AG04450 (cell line): ENCODE results near the gene MAGEB17. TPM values are rescaled to one million over a fixed set of nuclear protein-coding genes. Genes with fewer than 3 reads are reported as not detected.

Experiments
- CTCF ChIA-PET: fragments of 300-600, 350-600 bp; formaldehyde crosslinking; extraction: SDS; loops from one replicate; lab custom pipeline; 2022; ENCODE audit warnings: antibody characterized with exemption, inconsistent platforms; lab: Charles Lee
- POLR2A ChIA-PET: fragments of 350-600 bp; formaldehyde crosslinking; extraction: SDS; loops from one replicate; lab custom pipeline; 2021; ENCODE audit warnings: antibody characterized with exemption, inconsistent platforms; lab: Yijun Ruan, JAX
- DNase-seq: peaks from one replicate; pipeline ENCODE4 v3.0.0-alpha.2; 2011; ENCODE audit warnings: low read depth, low spot score
- H3K27ac ChIP-seq: one replicate; pipeline ENCODE4 v1.5.1; 2012; ENCODE audit warnings: low read depth, low read length, control low read depth
- H3K27me3 ChIP-seq: one replicate; pipeline ENCODE4 v1.6.0; 2012; ENCODE audit warnings: low read length; ENCODE audit not compliant: control insufficient read depth, insufficient read depth
- H3K4me3 ChIP-seq: 2 replicates; pipeline ENCODE4 v1.5.1; 2011; ENCODE audit warnings: mild to moderate bottlenecking, low read depth, low read length, control low read depth
- H3K9me3 ChIP-seq: 2 replicates; pipeline ENCODE4 v1.5.1; 2012; ENCODE audit warnings: low read length; ENCODE audit not compliant: control insufficient read depth, insufficient read depth
- CTCF ChIP-seq: IDR thresholded peaks from 2 replicates; pipeline ENCODE4 v1.5.1; 2011; ENCODE audit warnings: low read depth, low read length, control low read depth, inconsistent platforms
- polyA plus RNA-seq: library from polyadenylated mRNA; depleted of rRNA; stranded (reverse); fragments of >200 nt; gene quantifications from 2 replicates; pipeline ENCODE4 v1.2.3, GENCODE V29; 2011

Gene MAGEB17
- polyA plus RNA-seq, 1 experiment: 0.05 TPM

GRCh38 chrX:16188687-16189086 is 21.4 kb downstream of the MAGEB17 start:
- POLR2A ChIA-PET: no interaction called here
- CTCF ChIA-PET: no interaction called here
- no peak for TF ChIP-seq CTCF
- H3K4me3 ChIP-seq: no peak overlapping the region
- H3K27me3 ChIP-seq: no peaks in the 10 kb centered on the region
- no peaks in the 10 kb centered on the region; the same call in 1 of the 2 replicates for H3K9me3 ChIP-seq
- no peak for DNase-seq
- H3K27ac ChIP-seq: no peak overlapping the region

GRCh38 chrX:16191605-16192004 is 24.3 kb downstream of the MAGEB17 start:
- TF ChIP-seq CTCF: no peak
- Histone ChIP-seq H3K27ac (no peak overlapping the region), H3K27me3 (no peaks in the 10 kb centered on the region), H3K9me3 (no peaks in the 10 kb centered on the region), H3K4me3 (no peak overlapping the region)
- ChIA-PET CTCF (no interaction called here), POLR2A (no interaction called here)
- no peak for DNase-seq

- no peak for DNase-seq
- Histone ChIP-seq H3K9me3 (no peaks in the 10 kb centered on the region), H3K27me3 (no peaks in the 10 kb centered on the region), H3K27ac (no peak overlapping the region), H3K4me3 (no peak overlapping the region)
- CTCF ChIA-PET: no interaction called here
- POLR2A ChIA-PET: no interaction called here
- TF ChIP-seq CTCF: no peak
These were observed 29.5 kb downstream of the MAGEB17 start for GRCh38 chrX:16196829-16197228.

GRCh38 chrX:16199343-16199742 is 32.1 kb downstream of the MAGEB17 start:
- POLR2A ChIA-PET: no interaction called here
- Histone ChIP-seq H3K4me3 (no peak overlapping the region), H3K27ac (no peak overlapping the region), H3K27me3 (no peaks in the 10 kb centered on the region), H3K9me3 (no peaks in the 10 kb centered on the region)
- TF ChIP-seq CTCF: no peak
- no peak for DNase-seq
- CTCF ChIA-PET: no interaction called here

- no peak for TF ChIP-seq CTCF
- DNase-seq: no peak
- no peak overlapping the region for H3K27ac ChIP-seq
- CTCF ChIA-PET: no interaction called here
- no peak overlapping the region for H3K4me3 ChIP-seq
- POLR2A ChIA-PET: no interaction called here
- H3K27me3 ChIP-seq: no peaks in the 10 kb centered on the region
- H3K9me3 ChIP-seq: no peaks in the 10 kb centered on the region
These were observed 35.7 kb downstream of the MAGEB17 start for GRCh38 chrX:16202943-16203342.
